Stimulated activated CD8-positive, alpha-beta memory T cell treated with anti-CD3 and anti-CD28 coated beads, Interleukin-15, amount 100 ng/mL, for 48 hours (primary cell): ENCODE measurements around the gene MCAM.

ENCODE experiments used
- DNase-seq, 2 donors: peaks; one replicate each; pipeline ENCODE4 v3.0.0-alpha.2; 2020; ENCODE audit warnings: low read depth in 2 of 2

The MCAM gene

DNA sequence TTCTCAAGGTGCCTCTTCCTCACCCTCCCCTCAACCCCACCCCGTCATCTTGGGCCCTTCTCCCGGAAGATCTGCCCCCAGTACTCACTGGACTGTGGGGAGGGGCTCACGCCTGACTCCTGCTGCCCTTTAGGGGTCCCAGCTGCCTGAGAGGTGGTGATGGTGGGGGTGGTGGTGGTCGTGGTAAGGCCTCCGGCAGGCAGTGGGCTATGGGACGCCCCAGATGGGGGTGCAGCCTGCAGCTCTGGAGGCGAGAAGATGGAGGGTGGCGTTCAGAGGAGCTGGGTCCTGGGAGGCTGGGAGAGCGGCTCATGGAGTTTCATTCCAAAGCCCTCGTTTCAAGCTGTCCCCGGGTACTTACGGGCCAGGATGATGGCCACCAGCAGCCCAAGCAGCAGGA lies 28.8 kb upstream of the MCAM start:
- DNase-seq: no peak

DNA sequence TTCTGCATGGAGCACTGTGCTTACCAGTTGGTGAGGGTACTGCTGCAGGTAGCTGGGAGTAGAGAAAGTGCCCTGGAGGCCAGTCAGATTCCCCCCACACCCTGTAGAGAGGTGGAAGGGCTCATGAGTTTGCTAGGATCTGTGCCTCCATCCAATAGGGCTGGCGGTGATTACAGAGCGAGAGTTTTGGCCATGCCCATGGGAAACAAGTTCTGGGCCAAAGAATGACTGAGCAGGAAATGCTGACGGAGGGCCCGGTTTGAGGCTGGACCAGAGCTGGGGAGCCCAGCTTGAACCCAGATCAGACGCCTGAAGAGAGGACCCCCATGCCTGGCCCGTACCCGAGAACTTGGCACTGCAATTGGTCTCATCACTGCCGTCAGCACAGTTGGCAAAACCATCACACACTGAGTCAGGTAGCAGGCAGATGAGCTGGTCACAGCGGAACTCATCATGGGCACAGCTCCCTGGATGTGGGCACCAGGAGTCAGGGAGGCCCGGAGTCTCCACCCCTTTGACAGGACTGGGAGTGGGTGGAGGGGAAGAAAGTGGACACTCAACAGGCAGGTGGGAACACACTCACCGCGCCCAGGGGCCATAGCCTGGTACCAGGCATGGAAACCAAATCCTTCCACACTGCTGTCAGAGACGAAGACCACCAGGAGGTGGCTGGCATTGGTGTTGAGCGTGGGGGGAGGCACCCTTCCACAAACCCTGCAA lies 27.5 kb upstream of the MCAM start:
- DNase-seq: no peak

DNA sequence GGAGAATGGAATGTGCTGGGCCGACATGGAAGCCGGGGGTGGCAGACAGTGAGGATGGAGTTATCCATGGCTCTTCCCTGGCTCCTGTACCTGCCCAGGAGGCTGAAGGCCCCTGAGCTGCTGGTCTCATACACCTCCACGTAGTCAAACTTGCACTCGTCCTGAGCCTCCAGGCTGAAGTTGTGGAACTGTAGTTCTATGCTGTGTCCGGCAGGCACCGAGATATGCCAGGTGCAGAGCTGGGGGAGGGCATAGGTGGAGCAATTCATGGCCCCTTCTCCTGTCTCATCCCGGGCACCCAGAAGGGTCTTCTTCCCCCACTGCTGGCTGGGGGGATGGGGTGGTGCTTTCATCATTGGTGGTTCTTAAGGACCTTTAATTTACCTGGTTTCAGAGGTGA lies 26.8 kb upstream of the MCAM start:
- no peak for DNase-seq

DNA sequence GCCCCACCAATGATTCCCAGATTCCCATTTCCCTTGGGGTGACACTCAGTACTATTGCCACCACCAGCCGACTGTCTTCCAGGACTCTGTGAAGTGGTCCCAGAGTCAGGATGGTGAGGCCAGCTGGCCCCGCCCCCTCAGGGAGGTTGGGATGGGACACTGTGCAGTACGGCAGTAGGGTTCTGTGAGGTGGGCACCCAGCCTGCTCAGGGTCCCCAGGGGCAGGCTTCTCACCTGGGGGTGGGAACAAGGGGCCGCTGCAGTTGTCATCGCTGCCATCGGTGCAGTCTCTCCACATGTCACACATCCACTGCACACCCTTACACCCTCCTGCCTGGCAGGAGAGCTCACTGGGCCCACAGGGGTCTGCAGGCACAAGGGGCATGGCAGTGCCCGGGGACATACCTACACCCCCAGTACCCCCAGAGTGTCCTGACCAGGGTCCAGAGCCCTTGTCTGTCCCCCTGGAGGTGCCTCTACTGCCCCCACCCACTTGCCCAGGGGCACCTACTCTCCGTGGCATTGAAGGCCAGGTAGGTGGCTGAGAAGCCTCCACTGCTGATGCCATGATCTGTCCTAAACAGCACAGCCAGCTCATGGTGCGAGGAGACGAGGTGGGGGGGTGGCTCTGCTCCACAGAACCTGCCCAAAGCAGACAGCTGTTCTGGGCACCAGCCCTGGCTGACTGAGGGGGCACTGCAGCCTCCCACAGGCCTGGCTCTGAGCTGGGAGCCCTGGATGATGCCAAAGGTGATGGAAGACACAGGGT lies 25.6 kb upstream of the MCAM start:
- no peak for DNase-seq

DNA sequence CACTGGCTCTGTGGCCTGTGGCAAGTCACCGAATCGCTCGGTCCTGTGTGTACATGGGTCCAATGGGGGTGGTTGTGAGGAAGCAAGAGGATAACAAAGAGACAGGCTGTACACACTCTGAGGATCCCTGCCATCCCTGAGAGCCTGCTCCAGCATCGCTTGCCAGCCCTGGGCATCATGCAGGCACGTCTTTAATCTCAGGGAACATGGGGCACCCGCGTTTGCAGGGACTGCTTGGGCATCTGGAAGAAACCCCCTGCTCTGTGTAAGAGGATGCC lies 25.0 kb upstream of the MCAM start:
- no peak for DNase-seq

DNA sequence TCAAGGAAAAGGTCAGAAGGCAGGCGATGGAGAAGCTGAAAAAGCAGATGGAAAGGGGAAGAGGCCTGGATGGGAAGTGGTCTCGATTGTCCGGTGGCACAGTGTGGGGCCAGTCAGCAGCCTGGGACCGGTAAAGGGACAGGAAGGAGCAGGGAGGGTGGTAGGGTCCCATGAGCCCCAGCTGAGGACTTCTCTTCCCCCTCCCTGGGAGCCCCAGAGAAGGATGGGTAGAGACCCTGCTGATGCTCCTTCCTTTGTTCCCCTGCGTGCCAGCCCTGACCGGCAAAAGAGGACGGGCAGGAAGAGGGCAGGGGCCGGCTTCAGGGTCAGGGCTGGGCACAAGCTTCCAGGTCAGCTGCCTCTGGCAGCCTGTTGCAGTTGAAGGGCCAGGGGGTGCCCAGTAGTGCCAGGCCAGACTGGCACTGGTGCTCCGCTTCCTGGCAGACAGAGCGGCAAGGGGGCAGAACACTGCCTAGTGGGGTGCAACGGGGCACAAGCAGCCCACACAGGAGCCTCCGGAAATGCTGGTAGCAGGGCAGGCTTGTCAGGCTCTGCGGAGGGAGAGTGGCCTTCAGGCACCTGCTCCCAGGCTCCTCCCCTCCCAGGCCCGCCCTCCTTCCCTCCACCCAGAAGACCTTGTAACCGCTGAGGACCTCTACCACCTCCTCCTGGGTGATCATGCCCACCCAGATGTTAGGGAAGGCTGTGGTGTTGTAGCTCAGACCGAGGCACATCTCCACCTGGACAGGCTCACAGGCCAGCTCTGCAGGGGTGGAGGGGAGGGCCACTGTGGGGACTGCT lies 24.5 kb upstream of the MCAM start:
- DNase-seq: no peak

DNA sequence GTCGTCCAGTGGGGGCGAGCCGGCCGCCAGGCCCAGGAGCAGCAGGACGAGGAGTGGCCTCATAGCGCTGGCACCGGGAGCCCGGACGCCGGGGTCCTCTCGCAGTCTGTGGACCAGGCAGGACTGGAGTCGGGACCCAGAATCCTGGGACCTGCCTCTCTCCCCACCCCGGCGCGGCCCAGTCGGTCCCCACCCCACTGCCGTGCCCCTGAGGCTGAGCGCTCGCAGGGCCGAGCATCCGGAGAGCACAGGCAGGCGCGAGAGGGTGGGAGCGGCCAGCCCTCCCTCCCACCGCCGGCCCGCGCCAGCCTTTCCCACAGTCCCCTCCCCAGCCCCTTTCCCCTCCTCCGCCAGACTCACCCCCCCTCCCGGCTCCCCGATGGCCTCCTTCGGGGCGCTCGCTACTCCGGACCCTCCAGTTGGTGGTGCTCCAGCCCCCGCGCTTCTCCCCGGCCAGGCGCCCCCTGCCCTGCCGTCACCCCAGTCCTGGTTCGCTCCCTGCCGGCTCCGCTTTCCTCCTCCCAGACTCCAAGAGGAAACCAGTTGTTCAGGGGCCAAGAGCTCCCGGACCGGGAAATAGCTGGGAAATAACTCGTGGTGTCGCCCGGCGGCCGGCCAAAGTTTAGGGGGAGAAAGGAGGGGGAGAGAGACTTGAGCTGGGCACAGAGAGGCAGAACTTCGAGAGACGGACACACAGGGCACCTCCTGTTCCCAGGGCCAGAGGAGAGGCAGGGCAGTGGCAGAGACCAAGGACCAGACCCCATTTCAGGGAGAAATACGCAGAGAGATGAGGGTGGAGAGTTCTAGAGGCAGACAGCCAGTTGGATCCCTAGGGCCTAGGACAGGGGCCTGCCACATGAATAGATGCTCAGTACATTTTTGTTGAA lies 23.6 kb upstream of the MCAM start, which contains the start of gene C1QTNF5:
TSS of gene C1QTNF5 (minus strand) at position 549 of the 887 bp plus-strand sequence. CDS start at position 63, 486 bp downstream.
- no peak for DNase-seq

DNA sequence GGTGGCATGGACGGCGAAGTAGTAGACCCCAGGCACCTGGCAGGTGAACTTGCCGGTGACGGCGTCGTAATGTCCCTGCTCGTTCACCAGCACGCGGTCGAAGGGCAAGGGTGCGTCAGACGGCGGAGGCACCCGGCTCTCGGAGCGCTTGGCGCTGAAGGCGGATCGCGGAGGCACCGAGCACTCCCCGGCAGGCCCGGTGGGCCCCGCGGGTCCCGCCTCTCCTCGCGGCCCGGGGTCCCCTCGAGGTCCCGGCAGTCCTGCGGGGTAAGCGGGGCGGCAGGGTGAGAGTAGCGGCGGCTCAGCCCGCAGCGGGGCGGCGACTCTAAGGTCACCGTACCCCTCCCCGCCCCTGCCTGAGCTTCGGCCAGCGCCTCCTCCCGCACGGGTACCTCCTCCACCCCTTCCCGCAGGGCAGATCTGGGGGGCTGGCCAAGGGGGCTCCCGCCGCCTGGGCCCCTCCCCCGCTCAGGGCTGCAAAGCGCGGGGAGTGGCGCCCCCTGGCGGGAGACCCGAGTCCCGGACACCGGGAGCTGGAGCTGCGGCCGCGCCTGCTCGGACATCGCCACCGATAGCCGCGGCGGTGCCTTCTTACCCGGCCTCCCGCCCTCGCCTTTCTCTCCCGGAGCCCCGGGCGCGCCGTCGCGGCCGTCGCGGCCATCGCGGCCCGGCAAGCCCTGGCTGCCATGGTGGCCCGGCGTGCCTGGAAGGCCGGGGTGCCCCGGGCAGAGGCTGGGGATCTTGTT lies 22.8 kb upstream of the MCAM start:
- no peak for DNase-seq

DNA sequence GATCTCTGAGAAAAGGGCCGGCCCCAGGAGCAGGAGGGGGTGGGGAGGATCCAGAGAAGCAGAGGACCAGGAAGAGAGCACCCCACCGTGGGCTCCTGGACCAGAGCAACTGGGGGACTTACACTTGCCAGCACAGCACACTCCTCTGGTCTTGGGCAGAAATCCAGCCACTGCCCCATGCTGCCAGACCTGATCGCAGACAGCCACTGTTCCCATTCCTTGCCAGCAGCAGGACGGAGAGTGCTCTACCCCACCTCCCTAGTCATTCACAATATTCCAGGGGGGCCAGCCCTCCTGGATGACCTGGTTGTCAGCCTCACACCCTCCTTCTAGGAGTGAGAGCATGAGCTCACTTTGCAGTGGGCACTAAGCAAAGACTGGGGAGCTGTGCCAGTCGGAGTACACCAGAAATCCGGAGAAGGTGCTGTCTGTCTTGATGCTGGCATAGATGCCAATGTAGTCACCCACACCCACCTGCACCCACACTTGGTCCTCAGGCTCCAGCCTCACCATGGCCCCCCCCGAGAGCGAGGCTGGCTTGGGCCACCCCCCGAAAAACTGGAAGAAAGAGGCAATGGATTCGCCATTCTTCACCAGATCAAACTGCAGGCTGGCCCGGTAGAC lies 22.1 kb upstream of the MCAM start:
- no peak for DNase-seq

DNA sequence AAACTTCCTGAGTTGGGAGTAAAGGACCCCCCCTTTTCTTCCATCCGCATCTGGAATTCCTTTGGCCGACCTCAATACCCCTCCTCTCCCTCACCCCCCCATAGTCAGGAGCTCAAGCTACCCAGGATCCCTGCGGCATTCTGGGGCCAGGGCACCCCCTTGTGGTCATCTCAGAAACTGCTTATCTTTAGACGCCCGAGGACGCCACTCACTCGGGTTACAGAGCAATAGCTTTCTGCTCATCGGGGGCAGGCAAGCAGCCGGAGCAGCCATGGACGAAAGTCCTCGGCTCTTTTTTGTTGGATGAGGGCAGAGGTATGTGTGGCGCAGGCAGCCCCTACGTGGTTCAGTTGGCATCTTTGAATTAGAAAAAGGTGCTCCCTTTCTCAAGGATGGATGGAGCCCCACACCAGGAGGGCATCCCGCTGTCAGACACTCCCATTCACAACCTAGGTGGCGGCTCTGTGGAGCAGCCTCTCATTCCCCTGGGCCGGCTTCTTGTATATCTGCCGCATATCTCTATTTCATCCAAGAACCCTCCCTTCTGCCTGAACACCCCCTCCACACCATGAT lies 21.5 kb upstream of the MCAM start:
- DNase-seq: peak in 1 of 2 donors; percentile 54

DNA sequence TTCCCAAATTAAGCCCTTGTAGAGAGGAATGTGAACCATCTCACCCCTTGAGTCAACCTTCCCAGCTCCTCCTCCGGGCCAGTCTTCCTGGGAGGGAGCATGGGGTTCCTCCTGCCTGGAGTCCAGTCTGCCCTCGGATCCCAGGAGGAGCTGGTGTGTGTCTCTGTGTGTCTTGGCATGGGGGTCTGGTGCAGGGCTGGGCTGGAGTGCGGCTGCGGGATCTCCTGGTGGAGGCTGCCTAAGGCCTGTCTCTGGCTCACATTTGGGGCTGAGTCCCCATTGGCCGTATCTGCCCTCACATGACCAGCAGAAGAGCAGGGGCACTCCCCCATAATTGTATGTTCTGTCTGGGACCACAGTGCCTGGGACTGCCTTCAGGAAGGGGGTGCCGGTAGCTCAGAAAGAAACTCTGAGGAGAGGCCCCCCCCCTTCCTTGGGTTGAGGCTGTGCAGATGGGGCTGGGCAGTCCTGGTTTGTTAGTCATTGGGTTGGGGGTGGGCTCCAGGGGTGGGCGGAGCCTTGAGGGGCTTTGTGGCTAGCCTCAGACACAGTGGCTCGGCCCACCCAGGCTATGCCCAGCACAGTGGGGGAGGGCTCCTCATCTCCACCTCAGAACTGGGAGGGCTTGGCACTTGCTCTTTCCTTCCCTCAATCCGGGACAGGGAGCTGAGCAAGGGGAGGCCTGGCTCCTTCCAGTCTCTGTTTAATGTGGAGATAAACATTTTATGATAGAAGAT lies 20.8 kb upstream of the MCAM start:
- DNase-seq: no peak

DNA sequence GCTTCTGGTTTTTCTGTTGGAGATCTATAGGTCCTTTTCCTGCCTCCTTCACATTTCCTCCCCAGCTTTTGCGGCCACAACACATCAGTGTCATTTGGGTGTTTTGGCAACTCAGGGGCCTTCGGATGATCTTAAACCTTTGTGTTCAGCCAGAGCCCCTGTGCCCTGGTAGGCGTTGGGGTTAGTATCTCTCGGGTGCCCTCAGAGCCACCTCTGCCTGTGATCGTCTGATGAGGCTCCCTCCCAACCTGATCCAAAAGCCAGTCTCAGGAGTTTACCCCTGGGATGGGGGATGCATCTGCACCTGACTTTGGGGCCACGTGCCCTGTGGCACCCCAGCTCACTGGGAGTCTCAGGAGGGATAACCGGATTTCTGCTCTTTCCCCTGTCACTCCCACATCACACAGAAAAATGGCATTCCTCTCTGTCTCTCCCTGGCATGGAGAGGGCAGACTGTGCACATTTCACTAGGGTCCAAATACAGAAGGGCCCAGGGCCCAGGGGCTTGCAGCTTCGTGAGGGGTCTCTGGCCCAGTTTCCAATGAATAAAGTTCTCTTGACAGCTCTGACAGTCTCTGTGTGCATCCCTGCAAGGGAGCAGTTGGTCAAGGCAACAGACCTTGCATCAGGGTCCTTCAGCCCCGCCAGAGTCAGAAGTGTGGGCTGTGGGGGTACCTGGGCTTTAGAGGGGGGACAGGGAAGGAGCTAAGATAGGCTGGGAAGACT lies 20.0 kb upstream of the MCAM start:
- no peak for DNase-seq

DNA sequence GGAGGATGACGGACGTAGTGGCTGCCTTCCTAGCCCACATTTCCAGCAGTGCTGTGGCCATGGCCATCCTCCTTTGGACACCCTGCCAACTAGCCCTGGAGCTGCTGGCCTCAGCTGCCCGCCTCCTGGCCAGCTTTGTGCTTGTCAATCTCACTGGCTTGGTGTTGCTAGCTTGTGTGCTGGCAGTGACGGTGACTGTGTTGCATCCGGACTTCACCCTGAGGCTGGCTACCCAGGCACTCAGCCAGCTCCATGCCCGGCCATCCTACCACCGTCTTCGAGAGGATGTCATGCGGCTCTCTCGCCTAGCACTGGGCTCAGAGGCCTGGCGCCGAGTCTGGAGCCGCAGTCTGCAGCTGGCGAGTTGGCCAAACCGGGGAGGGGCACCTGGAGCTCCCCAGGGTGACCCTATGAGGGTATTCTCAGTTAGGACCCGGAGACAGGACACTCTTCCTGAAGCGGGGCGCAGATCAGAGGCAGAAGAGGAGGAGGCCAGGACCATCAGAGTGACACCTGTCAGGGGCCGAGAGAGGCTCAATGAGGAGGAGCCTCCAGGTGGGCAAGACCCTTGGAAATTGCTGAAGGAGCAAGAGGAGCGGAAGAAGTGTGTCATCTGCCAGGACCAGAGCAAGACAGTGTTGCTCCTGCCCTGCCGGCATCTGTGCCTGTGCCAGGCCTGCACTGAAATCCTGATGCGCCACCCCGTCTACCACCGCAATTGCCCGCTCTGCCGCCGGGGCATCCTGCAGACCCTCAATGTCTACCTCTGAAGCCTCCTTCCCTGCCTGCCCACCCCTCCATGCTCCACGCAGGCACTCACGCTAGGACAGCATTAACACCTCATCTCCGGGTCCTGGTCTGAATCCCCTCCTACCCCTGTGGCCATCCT lies 19.0 kb upstream of the MCAM start:
- DNase-seq: no peak

DNA sequence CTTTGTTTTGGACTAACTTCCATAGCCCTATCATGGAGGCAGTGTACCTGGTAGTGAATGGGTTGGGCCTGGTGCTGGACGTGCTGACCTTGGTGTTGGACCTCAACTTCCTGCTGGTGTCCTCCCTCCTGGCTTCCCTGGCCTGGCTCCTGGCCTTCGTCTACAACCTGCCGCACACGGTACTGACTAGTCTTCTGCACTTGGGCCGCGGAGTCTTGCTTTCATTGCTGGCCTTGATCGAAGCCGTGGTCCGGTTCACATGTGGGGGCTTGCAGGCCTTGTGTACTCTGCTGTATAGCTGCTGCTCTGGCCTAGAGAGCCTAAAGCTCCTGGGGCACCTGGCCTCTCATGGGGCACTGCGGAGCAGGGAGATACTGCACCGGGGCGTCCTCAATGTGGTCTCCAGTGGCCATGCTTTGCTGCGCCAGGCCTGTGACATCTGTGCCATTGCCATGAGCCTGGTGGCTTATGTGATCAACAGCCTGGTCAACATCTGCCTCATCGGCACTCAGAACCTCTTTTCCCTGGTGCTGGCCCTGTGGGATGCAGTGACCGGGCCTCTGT lies 18.2 kb upstream of the MCAM start:
- no peak for DNase-seq

DNA sequence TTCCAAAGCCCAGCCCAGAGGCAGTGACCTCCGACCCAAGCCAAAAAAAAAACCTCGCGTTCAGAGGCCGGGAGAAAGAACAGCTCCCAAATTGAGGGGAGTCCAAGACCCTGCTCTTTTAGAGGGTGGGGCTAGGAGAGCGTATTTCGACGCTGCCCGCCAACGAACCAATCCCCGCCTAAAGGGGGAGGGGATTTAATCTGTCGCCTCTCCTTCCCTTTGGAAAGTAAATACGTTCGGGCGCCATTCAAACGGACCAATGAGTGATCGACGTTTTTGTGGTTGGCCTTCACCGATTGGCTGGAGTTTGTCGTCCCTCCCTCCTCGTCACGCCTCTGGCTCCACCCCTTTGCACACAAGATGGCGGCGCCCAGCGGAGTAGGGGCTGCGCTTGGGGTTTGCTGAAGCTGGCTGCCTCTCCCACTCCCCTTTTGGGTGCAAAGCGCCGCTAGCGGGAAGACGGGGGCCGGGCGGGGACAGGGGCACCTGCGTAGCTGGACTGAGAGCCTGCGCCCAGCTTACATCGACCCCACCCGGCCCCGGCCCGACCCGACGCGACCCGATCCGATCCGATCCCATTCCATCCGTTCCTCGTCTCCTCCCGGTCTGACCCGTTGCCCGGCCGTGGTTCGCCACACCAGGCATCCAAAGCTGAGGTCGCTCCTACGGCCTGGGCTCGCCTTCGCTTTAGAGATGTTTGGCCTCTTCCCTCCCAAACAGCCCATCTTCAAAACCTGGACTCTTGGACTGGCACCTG lies 17.4 kb upstream of the MCAM start, which contains the start of gene RNF26:
TSS of gene RNF26 (plus strand) at position 354 of the 757 bp plus-strand sequence. CDS start 596 bp downstream, outside the sequence.
- DNase-seq: peak; percentile 87 to 89

DNA sequence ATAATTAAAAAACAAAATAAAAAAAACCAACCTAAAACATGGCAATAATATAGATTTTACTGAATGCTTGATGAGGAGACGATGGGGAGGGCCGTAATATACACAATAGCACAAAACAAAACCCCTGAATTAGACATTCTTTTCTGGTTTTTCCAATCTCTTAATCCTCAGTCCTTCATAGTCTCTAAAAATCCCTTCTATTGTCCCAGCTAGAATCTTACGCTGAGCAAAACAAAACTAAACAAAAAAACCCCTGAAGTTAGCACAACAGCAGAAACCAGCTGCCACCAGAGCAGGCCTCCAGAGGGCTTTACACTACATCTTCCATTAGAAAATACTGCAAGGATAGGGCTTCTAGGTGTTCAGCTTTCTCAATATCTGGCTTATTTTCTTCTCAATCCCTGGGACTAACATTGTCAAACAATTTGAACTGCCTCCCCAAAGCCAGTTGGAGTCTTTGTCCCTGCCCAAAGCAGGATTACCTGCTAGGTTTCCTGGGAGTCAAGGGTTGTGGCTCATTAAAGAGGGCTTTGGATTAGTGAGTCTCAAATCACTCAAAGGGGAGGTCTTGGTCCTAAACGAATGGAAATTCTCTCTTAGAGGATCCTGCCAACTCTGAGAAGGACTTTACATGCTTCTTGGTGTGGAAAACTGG lies 15.3 kb upstream of the MCAM start:
- no peak for DNase-seq
